HL-60/S4 treated with phorbol 12-myristate 13-acetate at 8.2 ng/mL for 4 days and 3 days (cell line): Measurements from ENCODE around the gene KIAA1614.

ENCODE experiments used
- in situ Hi-C: fragments of 300-500 bp; cut with MboI; formaldehyde crosslinking; loops from 2 replicates; pipeline ENCODE4 v1.15.0; 2022; ENCODE audit warnings: low sequenced_read_pairs

KIAA1614 gene

GRCh38 chr1:180912801-180913565, at the start of gene KIAA1614:
Gene KIAA1614 (plus strand): TSS chr1:180912897. CDS start chr1:180913244, 347 bp downstream.
- in situ Hi-C loops: no loop called here

- in situ Hi-C loops: no loop called here
Observed at GRCh38 chr1:180863158-180863775, 49.4 kb upstream of the KIAA1614 start.

GRCh38 chr1:180881806-180882509, 30.7 kb upstream of the KIAA1614 start:
- in situ Hi-C loops: loop anchor here (10.0 kb wide), 2 partner anchors 283 to 347 kb away; no protein-coding TSS in a partner anchor

- in situ Hi-C loops: loop anchor here (10.0 kb wide), 2 partner anchors 280 to 350 kb away; no protein-coding TSS in a partner anchor
Observed at GRCh38 chr1:180884588-180885300, 28.0 kb upstream of the KIAA1614 start.

GRCh38 chr1:180886338-180886737, 26.4 kb upstream of the KIAA1614 start:
- in situ Hi-C loops: loop anchor here (10.0 kb wide), 2 partner anchors 278 to 352 kb away; no protein-coding TSS in a partner anchor

GRCh38 chr1:180887841-180888240, 24.9 kb upstream of the KIAA1614 start:
- in situ Hi-C loops: loop anchor here (10.0 kb wide), 2 partner anchors 277 to 353 kb away; no protein-coding TSS in a partner anchor

- in situ Hi-C loops: loop anchor here (10.0 kb wide), 2 partner anchors 276 to 354 kb away; no protein-coding TSS in a partner anchor
Observed at GRCh38 chr1:180888870-180889269, 23.8 kb upstream of the KIAA1614 start.

- in situ Hi-C loops: loop anchor here (10.0 kb wide), 2 partner anchors 275 to 355 kb away; no protein-coding TSS in a partner anchor
Observed at GRCh38 chr1:180889325-180889724, 23.4 kb upstream of the KIAA1614 start.

GRCh38 chr1:180892272-180892671, 20.4 kb upstream of the KIAA1614 start:
- in situ Hi-C loops: no loop called here

GRCh38 chr1:180892675-180893074, 20.0 kb upstream of the KIAA1614 start:
- in situ Hi-C loops: no loop called here

- in situ Hi-C loops: no loop called here
Observed at GRCh38 chr1:180893614-180894013, 19.1 kb upstream of the KIAA1614 start.

- in situ Hi-C loops: no loop called here
Observed at GRCh38 chr1:180896161-180896560, 16.5 kb upstream of the KIAA1614 start.

- in situ Hi-C loops: no loop called here
Observed at GRCh38 chr1:180898441-180899219, 14.1 kb upstream of the KIAA1614 start.

- in situ Hi-C loops: no loop called here
Observed at GRCh38 chr1:180899262-180899661, 13.4 kb upstream of the KIAA1614 start.

GRCh38 chr1:180901076-180901990, 11.4 kb upstream of the KIAA1614 start:
- in situ Hi-C loops: no loop called here

GRCh38 chr1:180902541-180902940, 10.2 kb upstream of the KIAA1614 start:
- in situ Hi-C loops: no loop called here

- in situ Hi-C loops: no loop called here
Observed at GRCh38 chr1:180905927-180906326, 6.8 kb upstream of the KIAA1614 start.

- in situ Hi-C loops: no loop called here
Observed at GRCh38 chr1:180906511-180906910, 6.2 kb upstream of the KIAA1614 start.
